Brain microvascular endothelial cell (primary cell): ENCODE data around the gene DNAJB7.
A peak's percentile ranks its signal among the peaks of the same experiment; 100 is the strongest.

ENCODE experiments used
- DNase-seq: peaks from one replicate; pipeline ENCODE4 v3.0.0-alpha.2; 2020
- H3K27ac ChIP-seq: fragments of 250-450 bp; sonication (Bioruptor Pico); 2 replicates; pipeline ENCODE4 v1.5.1; 2020; ENCODE audit warnings: mild to moderate bottlenecking, moderate library complexity
- H3K27me3 ChIP-seq: fragments of 250-450 bp; sonication (Bioruptor Pico); replicated peaks from 2 replicates; pipeline ENCODE4 v1.5.1; 2020; ENCODE audit warnings: mild to moderate bottlenecking
- H3K36me3 ChIP-seq: fragments of 250-450 bp; sonication (Bioruptor Pico); replicated peaks from 2 replicates; pipeline ENCODE4 v1.5.1; 2020; ENCODE audit warnings: mild to moderate bottlenecking
- H3K4me3 ChIP-seq: 2 replicates; pipeline ENCODE4 v1.5.1; 2011; ENCODE audit warnings: low read depth, mild to moderate bottlenecking, control low read depth, low read length, moderate library complexity
- in situ Hi-C: cut with HindIII; loops from 2 replicates; pipeline ENCODE4 v1.10.0; 2017; ENCODE audit warnings: low sequenced_read_pairs, low pct_ligation_motif_present
- TF ChIP-seq, protein P1 (sequence below): IDR thresholded peaks from 2 replicates; pipeline ENCODE4 v1.5.1; 2011; ENCODE audit warnings: low read depth, mild to moderate bottlenecking, moderate library complexity, low read length, control low read depth, inconsistent platforms; ENCODE audit errors: missing control alignments

The DNAJB7 gene

DNA sequence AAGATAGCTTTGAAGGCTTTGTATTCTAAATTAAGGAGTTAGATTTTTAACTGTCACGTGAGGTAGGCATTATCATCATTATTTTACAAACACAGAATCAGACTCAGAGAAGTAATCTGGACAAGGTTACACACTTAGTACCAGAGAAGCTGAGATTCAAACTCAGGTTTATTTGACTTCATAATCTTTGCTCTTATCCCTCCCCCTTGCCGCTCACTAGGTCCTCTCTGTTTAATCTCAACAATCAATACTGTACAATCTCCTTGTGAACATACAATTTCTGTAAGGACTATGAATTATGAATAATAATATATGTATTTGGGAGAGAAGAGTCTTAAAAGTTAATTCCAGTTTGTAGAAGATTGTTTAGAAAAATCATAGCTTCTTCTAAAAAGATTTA lies 5.2 kb upstream of the DNAJB7 start:
- in situ Hi-C loops = no loop called here

DNA sequence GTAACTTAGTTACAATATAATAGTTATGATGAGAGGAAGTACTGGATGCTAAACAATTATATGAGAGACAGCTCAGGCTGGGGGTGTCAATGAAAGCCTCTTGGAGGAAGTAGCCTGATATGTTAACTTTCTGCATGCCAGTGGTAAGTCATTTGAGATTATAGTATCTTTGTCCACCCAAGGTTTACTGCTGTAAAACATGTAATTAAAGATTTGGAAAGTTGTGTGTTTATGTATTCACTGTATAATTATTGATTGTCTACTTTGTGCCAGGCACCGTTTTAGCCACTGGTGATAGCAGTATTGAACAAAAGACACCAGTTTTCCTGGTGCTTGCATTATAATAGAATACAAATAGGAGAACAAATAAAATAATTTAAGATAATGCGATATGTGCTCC lies 624 bp upstream of the DNAJB7 start:
- Histone ChIP-seq H3K27me3 (no peaks in the 10 kb centered on the region), H3K36me3 (no peaks in the 10 kb centered on the region), H3K27ac (no peak overlapping the region), H3K4me3 (no peak overlapping the region)
- no peak for DNase-seq
- TF ChIP-seq, protein P1, sequence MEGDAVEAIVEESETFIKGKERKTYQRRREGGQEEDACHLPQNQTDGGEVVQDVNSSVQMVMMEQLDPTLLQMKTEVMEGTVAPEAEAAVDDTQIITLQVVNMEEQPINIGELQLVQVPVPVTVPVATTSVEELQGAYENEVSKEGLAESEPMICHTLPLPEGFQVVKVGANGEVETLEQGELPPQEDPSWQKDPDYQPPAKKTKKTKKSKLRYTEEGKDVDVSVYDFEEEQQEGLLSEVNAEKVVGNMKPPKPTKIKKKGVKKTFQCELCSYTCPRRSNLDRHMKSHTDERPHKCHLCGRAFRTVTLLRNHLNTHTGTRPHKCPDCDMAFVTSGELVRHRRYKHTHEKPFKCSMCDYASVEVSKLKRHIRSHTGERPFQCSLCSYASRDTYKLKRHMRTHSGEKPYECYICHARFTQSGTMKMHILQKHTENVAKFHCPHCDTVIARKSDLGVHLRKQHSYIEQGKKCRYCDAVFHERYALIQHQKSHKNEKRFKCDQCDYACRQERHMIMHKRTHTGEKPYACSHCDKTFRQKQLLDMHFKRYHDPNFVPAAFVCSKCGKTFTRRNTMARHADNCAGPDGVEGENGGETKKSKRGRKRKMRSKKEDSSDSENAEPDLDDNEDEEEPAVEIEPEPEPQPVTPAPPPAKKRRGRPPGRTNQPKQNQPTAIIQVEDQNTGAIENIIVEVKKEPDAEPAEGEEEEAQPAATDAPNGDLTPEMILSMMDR = no peak
- in situ Hi-C loops = no loop called here

More for the DNA sequence above, 5.2 kb upstream of the DNAJB7 start:
- Histone ChIP-seq H3K27ac (no peak overlapping the region), H3K4me3 (no peak overlapping the region), H3K36me3 (no peaks in the 10 kb centered on the region), H3K27me3 (no peaks in the 10 kb centered on the region)
- DNase-seq = no peak
- TF ChIP-seq, protein P1 = no peak

DNA sequence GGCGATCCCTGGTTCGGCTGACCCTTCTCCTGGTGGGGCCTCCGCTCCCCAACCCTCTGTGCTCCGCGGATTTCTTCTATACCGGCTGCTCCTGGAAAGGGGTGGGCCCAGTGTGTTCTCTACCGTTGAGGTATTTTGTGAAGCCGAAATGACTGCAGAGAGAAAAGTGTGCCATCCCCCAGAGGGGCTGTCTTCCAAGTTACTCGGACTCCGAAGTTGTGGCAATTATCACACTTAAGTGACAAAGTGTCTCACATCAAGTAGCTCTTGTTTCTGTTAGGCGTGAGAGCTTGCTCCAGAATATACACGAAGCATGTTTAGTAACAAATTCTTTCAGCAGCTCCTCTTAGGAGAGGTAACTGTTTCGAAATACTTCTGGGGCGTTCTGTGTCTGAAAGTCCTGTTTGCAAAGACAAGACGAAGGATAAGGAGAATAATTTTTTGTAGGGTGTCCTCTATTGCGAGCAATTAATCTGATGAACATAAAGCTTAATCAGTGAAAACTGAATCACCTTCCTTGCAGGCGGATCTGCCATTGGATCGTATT lies 4.5 kb downstream of the DNAJB7 start:
- Histone ChIP-seq H3K27me3 (no peaks in the 10 kb centered on the region), H3K4me3 (peak overlapping the region; percentile 97), H3K36me3 (no peaks in the 10 kb centered on the region), H3K27ac (peak overlapping the region; percentile 99)
- TF ChIP-seq, protein P1 = no peak
- no peak for DNase-seq
- in situ Hi-C loops = no loop called here

DNA sequence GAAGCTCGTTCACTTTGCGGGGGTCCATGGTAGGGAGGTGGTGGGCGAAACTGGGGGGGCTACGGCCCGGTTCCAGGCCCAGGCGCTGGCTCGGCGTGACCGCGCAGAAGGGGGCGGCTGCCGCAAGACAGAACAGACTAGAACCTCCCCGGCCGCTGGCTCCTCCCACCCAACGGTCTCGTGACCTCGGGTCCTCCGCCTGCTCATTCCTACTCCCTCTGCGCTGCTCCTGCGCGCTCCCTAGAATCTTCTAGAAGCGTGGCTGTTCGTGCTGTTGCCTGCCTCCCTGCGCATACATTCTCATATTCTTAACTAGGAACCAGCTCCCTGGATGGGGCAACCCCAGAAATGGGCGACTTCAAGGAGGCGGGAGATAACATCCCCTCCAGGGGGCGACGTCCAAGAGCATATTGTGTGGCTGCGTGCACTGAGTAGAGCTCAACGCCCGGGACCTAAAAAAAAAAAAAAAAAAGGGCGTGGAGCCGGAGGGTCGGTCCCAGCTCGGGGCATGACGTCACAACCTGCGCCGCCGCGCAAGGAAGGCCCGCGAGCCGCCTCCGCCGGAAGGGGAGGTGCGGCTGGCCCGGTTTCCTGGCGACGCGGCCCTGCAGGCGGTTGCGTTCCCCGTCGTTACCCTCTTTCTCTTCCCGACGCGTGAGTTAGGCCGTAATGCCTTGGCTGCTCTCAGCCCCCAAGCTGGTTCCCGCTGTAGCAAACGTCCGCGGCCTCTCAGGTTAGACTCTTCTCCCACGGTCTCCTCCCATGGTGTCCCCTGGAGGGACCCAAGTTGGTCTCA lies 5.2 kb downstream of the DNAJB7 start, which contains the start of the genes ST13 and XPNPEP3:
Gene ST13 (minus strand): TSS at position 127 of the 796 bp plus-strand sequence. CDS start 99 bp downstream, at position 28.
Gene XPNPEP3 (plus strand): TSS at position 636 of the 796 bp plus-strand sequence. CDS start 34 bp downstream, at position 670.
- peak within 1 kb of the TSS; percentile 99 for H3K27ac ChIP-seq
- no peaks in the 10 kb centered on the region for H3K27me3 ChIP-seq
- peak within 1 kb of the TSS; percentile 97 for H3K4me3 ChIP-seq
- no peaks in the 10 kb centered on the region for H3K36me3 ChIP-seq
- peak; percentile 96 for DNase-seq
- TF ChIP-seq, protein P1 = peak; percentile 52
- in situ Hi-C loops = no loop called here

DNA sequence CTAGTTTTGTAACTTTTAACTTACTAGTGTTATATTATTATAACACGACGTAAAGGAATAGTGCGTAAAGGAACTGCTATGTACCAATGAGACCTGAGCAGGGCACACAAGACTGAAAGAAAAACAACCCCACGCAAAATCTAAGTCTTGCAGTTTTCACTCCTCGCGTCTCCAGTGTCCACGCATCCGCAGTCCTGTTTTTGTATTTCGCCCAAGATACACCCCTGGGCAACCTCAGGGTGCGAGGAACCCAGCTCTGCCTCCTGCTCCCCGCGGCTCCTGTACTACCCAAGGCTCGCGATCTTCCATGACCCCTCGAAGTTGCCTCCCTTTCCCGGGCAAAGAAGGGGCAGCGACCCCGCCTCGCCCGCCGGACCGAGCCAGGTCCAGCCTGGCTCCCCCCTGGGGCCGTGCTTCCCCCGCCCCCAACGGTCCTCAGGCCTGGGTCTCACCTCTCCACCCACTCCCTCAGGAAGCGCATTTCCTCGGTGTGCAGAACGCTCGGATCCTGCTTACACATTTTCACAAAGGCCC lies 5.9 kb downstream of the DNAJB7 start:
- H3K4me3 ChIP-seq = peak overlapping the region; percentile 97
- in situ Hi-C loops = no loop called here
- DNase-seq = peak; percentile 23
- H3K27me3 ChIP-seq = no peaks in the 10 kb centered on the region
- TF ChIP-seq, protein P1 = no peak
- H3K27ac ChIP-seq = peak overlapping the region; percentile 99
- no peaks in the 10 kb centered on the region for H3K36me3 ChIP-seq
